Superior temporal gyrus (tissue), 1 donor: Measurements from ENCODE around the gene MUC21.

Experiments
- DNase-seq: peaks from one replicate; pipeline ENCODE4 v3.0.0-alpha.2; 2016; ENCODE audit errors: extremely low spot score

Gene MUC21

DNA sequence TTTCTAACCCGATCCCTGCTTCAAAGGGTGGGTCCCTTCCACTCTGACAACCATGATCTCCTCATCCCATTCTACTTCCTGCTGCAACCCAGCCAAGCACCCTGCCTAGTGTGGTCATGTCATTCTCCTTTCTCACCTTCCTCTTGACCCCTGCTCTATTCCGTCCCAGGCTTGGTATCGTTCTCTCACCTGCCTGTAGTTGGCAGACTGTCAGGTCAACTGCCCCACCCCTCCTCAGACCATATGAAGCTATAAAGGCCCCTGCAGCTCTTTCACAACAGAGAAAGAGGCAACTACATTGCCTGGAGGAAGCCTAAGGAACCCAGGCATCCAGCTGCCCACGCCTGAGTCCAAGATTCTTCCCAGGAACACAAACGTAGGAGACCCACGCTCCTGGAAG, at the start of gene MUC21:
MUC21 (plus strand) TSS at position 280 of the 400 bp plus-strand sequence. CDS start 241 bp downstream, outside the sequence.
- no peak for DNase-seq

DNA sequence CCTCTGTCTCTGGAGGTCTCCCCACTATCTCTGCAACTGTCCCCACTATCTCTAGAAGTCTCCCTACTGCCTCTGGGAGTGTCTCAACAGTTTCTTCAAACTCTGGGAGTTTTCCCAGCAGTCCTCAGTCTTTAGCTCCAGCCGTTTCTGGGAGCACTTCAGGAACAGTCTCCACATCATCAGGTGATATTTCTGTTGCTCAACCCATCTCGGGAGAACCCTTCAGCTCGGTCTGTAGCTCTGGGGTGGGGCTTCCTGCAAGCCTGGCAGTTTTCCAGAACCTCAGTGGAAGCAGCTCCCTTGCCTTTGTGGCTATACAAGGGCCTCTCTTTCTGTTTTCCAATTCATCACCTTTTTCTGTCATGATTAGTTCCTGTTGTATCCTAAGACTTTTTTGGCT, 48.5 kb upstream of the MUC21 start:
- DNase-seq: no peak

DNA sequence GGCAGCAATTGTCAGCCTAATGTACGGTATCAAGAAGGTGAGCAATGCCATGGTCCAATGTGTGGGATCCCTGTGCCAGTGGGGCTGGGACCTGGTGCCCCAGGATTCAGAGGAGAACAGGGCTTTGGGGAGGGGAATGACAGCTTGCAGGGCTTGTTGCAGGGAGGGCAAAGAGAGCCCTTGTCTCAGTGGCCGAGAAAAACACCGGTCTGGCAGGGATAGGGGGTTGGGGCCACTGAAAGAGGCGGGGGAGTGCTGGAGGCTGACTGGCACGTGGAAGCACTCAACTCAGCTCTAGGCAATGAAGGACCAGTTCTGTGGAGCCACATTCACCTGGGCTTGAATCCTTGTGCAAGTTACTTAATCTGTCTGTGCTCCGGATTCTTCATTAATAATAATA, 46.3 kb upstream of the MUC21 start:
- no peak for DNase-seq

DNA sequence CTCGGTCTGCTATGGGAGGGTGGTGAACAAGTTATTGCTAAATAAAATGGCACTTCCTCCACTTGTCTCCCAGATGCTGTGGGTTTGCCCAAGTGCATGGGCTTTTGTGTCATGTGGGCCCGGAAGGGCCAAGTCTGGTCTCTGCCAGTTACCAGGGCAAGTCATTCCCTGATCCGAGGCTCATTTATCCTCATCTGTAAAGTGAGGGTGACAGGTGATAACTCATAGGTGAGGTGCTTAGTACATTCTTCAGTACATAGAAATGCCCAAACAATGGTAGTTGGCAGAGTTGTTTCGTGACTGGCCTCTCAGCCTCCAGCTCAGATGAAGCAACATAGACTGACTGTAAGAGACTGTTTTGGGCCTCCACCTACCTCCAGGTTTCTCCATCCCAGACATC, 44.8 kb upstream of the MUC21 start:
- DNase-seq: no peak

DNA sequence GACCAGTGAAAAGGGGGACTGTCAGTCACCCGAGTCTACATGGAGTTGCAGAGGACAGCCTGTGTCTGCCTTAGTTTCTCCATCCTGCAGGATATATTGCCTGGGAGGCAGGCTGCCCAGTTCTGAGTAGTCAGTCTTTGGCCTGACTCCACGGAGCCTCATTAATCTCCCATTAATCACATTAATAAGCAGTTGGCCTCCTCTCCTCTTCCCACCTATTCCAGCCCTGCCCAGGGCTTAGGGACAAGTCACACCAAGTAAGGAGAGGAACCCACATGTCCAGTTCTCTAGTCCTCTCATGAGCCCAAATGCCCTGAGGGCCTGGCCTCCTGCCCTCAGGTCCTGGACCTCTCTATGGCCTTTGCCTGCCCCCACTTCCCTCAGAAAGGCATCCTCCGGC, 44.0 kb upstream of the MUC21 start:
- no peak for DNase-seq

DNA sequence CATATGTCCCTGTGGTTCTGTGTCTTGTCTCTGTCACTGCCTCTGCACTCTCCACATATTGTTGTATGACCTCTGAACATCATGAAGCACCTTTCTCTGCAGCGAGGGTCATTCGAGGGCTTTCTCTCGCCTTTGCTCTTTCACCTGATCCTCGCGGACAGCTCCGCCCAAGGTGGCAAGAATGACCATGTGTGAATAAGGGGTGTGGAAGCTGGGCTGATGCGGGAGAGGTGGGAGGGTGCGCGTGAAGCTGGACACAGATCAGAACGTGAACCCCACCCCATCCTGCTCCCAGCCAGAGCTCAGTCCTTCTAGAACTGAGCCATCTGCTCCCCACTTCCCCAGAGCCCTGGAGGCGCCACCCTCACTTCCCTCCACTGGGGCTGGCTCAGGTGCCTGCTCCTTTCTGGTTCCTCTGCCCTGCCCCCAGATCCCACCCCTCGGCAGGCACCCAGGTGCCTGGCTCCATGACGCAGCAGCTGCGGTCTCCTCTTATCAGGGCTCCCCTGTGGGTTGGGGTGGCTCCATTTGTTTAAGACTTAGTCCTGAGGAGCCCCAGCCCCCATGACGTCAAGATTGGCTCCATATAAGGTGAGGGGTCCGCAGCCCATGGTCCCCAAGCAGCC, 43.0 kb upstream of the MUC21 start, which contains the start of gene MUCL3:
MUCL3 (plus strand) TSS at position 613 of the 626 bp plus-strand sequence. CDS start 27 bp downstream, outside the sequence.
- no peak for DNase-seq

DNA sequence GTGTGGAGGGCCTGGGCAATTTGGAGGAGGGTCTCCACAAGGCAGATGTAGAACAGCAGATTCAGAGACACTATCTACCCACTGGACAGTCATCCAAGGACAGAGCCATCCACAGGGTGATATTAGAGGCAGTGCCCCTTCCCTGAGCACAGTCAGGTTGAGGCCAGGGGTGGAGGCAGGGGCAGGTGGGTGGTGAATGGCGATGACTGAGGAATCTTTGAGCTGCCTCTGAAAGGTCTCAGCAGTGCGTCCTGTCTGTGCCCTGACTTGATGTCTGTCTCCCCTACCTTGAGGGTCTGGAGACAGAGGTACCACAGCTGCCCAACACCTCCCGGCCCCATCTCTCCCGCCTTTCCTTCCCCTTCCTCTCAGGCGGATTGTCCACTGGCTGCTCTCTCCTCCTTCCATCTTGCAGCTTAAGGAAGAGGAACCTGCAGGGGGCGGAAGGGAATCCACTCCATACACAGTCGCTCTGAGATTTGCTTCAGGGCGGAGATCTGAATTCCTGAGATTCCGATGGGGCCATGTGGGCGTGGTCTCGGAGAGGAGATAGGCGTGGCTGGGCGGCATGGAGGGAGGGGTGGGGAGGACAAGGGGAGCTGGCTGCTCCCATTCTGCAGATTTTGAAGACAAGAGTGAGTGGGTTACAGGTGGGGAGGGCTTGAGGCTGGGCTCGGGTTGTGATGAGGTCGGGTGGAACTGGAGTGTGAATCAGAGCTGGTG, 41.0 kb upstream of the MUC21 start:
- no peak for DNase-seq

DNA sequence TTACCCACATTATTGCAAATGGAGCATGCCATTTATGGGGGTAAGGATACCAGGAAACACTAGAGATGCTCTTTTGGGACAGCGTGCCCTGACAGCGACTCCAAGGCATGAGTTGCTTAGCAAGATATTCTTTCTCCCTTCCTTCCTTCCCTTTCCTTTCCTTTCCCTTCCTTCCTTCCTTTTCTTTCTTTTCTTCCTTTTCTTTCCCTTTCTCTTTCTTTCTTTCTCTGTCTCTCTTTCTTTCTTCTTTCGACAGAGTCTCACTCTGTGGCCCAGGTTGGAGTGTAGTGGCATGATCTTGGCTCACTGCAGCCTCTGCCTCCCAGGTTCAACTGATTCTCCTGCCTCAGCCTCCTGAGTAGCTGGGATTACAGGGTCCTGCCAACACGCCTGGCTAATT, 39.5 kb upstream of the MUC21 start:
- DNase-seq: no peak

DNA sequence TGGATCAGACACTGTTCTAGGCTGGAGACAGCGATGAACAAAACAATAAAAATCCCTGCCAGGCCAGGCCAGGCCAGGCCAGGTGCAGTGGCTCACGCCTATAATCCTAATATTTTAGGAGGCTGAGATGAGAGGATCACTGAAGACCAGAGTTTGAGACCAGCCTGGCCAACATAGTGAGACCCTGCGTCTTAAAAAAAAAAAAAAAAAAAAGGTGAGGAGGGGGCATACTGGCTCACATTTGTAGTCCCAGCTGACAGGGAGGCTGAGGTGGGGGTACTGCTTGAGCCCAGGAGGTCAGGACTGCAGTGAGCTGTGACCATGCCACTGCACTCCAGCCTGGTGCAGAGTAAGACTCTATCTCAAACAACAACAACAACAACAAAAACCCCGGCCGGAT, 38.2 kb upstream of the MUC21 start:
- no peak for DNase-seq

DNA sequence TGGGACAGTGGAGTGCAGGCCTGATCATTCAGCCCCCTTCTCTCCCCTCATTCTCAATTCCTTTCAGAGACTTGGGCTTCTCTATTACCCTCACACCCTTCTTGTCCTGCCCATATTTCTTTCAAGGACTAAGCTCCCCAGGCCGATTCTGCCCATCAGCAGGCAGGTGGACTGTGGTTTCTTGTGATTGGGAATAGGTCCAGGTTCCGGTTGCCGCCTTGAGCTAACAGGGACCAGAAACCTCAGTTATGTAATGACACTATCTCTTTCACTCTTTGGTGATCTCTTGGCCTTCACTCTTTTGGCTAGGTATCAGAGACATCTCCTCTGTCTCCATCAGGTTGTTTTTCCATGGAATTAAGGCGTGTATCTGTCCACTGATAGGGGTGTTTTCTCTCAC, 36.3 kb upstream of the MUC21 start:
- no peak for DNase-seq

DNA sequence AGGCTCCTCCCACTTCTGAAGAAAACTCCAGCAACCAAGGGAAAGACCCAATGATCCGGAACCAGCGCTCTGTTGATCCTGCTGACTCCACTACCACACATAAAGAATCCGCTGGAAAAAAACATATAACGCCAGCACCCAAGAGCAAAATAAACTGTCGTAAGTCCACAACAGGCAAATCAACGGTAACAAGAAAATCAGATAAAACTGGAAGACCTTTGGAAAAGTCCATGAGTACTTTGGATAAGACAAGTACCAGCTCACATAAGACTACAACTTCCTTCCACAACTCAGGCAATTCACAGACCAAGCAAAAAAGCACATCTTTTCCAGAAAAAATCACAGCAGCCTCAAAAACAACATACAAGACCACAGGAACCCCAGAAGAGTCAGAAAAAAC, 34.7 kb upstream of the MUC21 start:
- no peak for DNase-seq

DNA sequence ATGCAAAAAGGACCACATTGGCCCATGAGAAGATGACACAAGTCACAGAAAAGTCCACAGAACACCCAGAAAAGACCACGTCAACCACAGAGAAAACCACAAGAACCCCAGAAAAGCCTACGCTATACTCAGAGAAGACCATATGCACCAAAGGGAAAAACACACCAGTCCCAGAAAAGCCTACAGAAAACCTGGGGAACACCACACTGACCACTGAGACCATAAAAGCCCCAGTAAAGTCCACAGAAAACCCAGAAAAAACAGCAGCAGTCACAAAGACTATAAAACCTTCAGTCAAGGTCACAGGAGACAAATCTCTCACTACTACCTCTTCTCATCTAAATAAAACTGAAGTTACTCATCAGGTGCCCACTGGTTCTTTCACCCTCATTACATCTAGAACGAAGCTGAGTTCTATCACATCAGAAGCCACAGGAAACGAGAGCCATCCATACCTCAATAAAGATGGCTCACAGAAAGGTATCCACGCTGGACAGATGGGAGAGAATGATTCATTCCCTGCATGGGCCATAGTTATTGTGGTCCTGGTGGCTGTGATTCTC, 31.5 kb upstream of the MUC21 start:
- DNase-seq: no peak

DNA sequence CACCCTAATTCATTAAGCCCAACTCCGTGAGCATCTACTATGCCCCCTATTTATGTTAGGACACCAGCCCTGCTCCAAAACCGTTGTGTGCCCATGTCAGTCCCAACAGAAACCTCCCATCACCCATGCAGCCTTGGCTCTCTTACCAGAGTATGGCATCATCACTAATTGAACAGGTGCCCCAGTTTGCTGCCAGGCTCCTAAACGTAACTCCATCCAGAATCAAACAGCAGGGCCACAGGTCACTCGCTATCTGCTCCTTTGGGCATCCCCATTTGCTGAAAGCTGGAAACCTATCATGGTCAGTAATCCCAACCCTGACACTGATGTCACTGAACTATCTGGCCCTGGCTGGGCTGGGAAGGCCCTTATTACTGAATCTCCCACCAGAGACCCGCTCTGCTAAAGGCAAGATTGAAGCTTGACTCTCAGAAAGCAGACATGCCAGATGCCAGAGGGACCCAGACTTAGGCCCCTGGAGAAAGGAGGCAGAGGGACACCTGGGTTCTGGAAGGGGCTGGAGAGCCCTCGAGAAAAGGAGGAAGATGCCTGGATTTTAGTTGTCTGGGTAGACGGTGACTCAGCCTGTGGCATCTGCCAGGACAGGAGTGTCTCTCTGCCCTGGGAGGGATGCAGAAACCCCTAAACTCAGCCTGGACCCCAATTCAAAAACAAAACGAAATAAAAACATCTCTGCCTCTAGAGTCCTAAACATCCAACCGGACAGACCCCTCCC, 28.7 kb upstream of the MUC21 start:
- DNase-seq: no peak

DNA sequence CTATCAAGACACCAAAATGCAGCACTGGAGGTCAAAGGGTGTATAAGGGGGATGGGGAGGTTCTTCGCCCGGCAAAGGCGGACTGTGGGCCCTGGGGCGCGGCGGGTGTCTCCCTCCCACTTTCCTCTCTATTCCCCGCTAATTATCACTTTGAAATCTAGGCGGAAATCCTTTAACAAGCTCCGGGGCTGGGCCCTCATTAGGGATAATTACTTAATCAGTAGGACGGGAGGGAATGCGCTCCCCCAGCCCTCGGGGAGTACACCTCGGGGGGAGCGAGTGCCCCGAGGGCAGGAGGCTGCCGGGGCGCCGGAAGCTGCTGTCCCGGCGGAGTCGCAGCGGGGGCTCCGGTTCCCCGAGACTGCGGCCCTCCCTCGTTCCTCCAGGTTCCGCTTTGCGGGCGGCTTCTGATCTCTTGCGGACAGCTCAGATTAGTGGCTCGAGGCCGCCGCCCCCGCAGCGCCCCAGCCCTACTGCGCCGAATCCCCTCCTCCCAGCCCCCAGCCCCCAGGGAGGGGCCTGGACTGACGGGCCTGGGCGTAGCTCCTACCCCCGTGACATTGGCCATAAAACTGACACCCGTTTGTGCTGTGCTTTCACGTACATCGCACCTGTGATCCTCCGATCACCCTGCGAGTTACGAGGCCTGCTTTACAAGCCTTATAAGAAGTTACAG, 28.0 kb upstream of the MUC21 start:
- DNase-seq: peak; percentile 14

DNA sequence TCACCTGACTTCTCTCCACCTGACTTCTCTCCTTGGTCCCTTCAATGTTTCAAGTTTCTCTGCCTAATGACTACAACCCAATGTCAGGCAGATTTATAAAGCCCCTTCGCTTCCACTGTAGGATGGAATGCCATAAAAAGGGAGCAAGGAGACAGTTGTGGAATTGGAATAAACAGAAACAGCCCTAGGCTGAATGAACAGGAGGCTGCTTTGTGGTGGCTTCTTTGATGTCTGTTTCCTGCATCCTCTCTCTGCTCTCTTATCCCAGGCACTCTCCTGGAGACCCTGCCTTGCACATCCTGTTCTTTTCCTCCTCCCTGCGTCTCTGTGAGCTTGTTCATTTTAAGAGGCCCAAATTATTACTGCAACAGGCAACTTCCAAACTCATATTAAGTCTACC, 25.8 kb upstream of the MUC21 start:
- DNase-seq: no peak

DNA sequence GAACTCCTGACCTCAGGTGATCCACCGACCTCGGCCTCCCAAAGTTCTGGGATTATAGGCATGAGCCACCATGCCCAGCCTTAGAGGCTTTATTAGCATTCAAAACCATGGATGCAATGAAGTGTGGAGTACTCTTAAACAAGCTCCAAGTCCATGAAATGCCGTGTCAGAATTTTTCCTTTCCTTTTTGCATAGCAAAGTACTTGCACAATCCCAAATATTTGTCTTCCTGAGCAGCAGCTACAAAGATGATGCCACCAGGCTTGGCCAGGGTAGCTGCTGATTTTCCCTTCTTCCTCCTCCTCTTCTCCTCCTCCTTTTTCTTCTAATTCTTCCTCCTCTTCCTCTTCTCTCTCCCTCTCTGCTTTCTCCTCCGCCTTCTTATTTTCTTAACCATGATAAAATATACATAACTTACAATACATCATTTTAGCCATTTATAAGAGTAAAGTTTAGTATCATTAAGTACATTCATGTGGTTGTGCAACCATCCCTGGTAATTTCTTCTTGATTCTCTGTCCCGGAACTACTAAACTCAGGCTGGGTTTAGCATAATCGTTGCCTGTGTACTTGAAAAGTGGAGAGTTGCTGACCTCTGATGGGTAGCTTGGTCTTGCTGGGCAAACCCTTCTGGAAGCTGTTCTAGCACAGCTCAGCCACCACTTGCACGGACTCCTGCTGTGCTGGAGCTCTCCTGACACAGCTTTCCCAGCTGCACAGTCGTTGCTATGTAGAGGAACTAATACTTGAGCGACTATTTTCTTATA, 22.4 kb upstream of the MUC21 start:
- no peak for DNase-seq

DNA sequence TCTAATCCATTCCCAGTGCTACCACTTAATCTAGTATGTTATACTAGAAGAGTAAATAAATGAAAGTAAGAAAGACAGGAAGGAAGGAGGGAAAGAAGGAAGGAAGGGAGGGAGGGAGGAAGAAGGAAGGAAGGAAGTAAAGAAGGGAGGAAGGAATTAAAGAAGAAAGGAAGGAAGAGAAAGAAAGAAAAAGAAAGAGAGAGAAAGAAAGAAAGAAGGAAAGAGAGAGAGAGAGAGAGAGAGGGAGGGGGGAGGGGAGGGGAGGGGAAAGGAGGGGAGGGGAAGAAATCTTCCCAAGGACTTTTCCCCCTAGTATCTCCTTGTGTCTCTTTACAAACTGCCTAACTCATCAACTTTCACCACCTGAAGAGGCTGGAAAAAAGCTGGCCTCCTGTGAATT, 20.8 kb upstream of the MUC21 start:
- no peak for DNase-seq

DNA sequence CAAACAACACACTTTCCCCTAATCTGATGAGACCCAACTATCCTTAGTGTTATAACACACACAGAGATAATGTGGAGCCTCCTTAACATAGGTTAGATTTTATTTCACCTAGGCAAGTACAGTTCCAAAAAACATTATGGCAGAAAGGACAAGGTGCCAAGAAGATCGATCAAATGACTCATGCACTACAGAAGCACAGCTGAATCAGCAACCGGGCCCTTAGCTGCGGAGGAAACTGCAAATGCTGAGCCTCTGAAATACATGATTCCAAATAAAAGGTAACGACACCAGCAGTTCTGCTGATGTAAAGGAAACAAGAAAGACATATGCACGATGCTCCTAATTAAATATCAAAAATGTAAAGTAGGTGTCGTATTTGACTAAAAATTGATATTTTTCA, 19.9 kb upstream of the MUC21 start:
- no peak for DNase-seq

DNA sequence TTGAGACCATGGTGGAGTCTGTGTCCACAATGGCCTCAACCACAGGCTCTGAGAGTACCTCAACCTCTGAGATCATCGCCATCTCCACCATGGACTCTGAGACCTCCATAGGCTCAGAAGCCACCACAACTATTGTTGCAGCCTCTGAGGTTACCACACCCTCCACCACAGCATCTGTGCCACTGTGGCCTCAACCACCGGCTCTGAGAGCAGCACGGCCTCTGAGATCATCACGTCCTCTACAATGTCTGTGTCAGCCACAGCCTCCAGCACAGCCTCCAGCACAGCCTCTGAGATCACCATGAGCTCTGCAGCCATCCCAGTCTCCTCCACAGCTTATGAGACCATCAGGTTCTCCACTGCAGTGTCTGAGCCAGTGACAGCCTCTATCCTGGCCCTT, 19.4 kb upstream of the MUC21 start:
- no peak for DNase-seq

DNA sequence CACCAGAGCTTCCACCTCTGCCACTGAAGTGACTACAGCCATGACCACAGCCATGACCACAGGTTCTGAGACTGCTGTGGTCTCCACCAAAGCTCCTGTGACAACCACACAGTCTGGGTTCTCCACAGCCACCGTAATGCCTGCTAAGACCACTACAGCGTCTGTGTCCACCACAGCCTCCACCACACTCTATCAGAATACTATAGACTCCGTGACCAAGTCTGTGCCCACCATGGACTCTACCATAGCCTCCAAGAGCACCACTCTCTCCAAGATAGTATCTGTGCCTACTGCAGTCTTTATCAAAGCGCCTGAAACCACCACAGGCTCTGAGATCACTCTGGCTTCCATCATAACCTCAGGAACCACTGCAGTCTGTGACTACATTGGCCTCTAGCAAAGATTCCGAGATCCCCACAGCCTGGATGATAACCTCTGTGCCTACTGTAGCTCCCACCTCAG, 18.3 kb upstream of the MUC21 start:
- DNase-seq: no peak

DNA sequence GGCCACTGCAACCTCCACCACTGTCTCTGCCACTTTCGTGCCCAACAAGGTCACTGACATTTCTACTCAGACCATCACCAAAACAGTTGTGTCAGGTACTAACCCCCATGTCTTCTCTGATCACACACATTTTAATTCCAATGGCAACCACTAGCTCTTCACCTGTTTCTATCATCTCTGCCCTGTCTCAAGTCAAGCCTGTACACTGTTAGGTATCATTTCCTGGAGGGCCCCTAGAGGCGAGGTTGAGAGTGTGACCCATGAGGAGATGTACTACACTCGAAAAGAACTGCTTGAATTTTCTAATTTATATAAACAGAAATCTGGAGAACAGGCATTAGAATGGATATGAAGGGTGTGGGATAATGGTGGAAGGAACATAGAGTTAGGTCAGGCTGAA, 17.4 kb upstream of the MUC21 start:
- DNase-seq: no peak
